MCF 10A (cell line): ENCODE measurements around the gene PIK3C2G. TPM values are rescaled to one million over a fixed set of nuclear protein-coding genes. Genes with fewer than 3 reads are reported as not detected.

ENCODE experiments used
- BruUV-seq: library from RNA; stranded (reverse); fragments of 400-500 nt; replicated peaks from 2 replicates; lab custom pipeline; 2021; lab: Mats Ljungman, UMichigan
- CTCF ChIA-PET: fragments of 300-600 bp; sonication (Branson Sonifier 250); formaldehyde crosslinking; extraction: SDS; loops from one replicate; lab custom pipeline; 2021; ENCODE audit warnings: antibody characterized with exemption, inconsistent platforms; lab: Yijun Ruan, JAX
- POLR2A ChIA-PET: fragments of 300-600, 350-650 bp; sonication (Branson Sonifier 250); formaldehyde crosslinking; extraction: SDS; loops from one replicate; lab custom pipeline; 2020; ENCODE audit warnings: antibody characterized with exemption, inconsistent platforms; lab: Yijun Ruan, JAX
- DNase-seq: peaks from one replicate; pipeline ENCODE4 v3.0.0-alpha.2; 2018; ENCODE audit not compliant: unreplicated experiment
- H3K27ac Mint-ChIP-seq: one replicate; pipeline ENCODE4 v1.8.0; 2022; ENCODE audit warnings: mild to moderate bottlenecking, low read depth, mixed read lengths; ENCODE audit not compliant: unreplicated experiment
- H3K27me3 Mint-ChIP-seq: one replicate; pipeline ENCODE4 v1.8.0; 2022; ENCODE audit warnings: mixed read lengths; ENCODE audit not compliant: insufficient read depth, unreplicated experiment
- H3K36me3 Mint-ChIP-seq: one replicate; pipeline ENCODE4 v1.8.0; 2022; ENCODE audit warnings: mild to moderate bottlenecking, moderate library complexity, mixed read lengths; ENCODE audit not compliant: insufficient read depth, unreplicated experiment
- H3K4me1 Mint-ChIP-seq: one replicate; pipeline ENCODE4 v1.8.0; 2022; ENCODE audit warnings: mixed read lengths; ENCODE audit not compliant: insufficient read depth, unreplicated experiment
- H3K4me3 Mint-ChIP-seq: one replicate; pipeline ENCODE4 v1.8.0; 2022; ENCODE audit warnings: mild to moderate bottlenecking, moderate library complexity, mixed read lengths; ENCODE audit not compliant: unreplicated experiment
- H3K9me3 Mint-ChIP-seq: one replicate; pipeline ENCODE4 v1.8.0; 2022; ENCODE audit warnings: mixed read lengths; ENCODE audit not compliant: unreplicated experiment
- CTCF ChIP-seq: fragments of 200-600 bp; IDR thresholded peaks from one replicate; pipeline ENCODE4 v1.8.0; 2022; ENCODE audit warnings: antibody characterized with exemption, mild to moderate bottlenecking; ENCODE audit not compliant: unreplicated experiment
- intact Hi-C: fragments of 100-400 bp; cut with micrococcal nuclease; formaldehyde crosslinking; loops from 2 replicates; pipeline ENCODE4 v1.14.1; 2022
- total RNA-seq: library from RNA; stranded (reverse); gene quantifications from 2 replicates; pipeline ENCODE4 v1.2.3, GENCODE V29; 2022

The PIK3C2G gene
- total RNA-seq, 1 experiment from 2014 or later: 10.6 TPM

- H3K36me3 Mint-ChIP-seq: peaks cover 29% of the 10 kb centered on the region
- TF ChIP-seq CTCF: no peak
- H3K27me3 Mint-ChIP-seq: no peaks in the 10 kb centered on the region
- no TSS peak for BruUV-seq
- H3K27ac Mint-ChIP-seq: peak overlapping the region; percentile 67
- H3K4me3 Mint-ChIP-seq: no peak overlapping the region
- DNase-seq: no peak
- ChIA-PET CTCF (interaction anchor here (0.8 to 1.5 kb wide), 3 partner anchors 20 to 37 kb away, joined by 3 to 9 read pairs (median 4); no protein-coding TSS in a partner anchor), POLR2A (interaction anchor here (0.9 to 11.0 kb wide), 5 partner anchors 9 to 27 kb away, joined by 3 to 443 read pairs (median 67); partner anchors contain the start of gene PIK3C2G)
- intact Hi-C loops: no loop called here
- peaks cover 13% of the 10 kb centered on the region for H3K4me1 Mint-ChIP-seq
- H3K9me3 Mint-ChIP-seq: peaks cover 7% of the 10 kb centered on the region
These were observed 29.1 kb downstream of the PIK3C2G start for GRCh38 chr12:18290386-18290785.

DNA sequence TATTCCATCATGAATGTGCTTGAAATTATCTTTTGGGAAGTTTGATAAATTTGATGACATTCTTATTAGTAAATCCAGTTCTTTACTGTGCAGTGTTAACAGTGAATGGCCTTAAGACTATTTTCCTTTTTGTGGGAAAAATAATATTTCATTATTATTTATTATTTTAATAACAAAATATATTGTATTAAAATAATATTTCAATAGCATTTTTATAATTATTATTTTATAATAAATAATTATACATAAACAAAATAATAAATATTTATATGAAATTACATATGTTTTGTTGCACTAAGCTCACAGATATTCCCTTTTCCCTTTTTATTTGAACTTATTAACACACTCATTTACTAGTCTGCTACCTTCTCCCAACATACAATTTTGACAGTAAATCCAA is 33.6 kb downstream of the PIK3C2G start:
- Mint-ChIP-seq H3K27me3 (no peaks in the 10 kb centered on the region), H3K9me3 (peaks cover 6% of the 10 kb centered on the region), H3K27ac (peak overlapping the region; percentile 23), H3K4me3 (no peak overlapping the region), H3K4me1 (peaks cover 15% of the 10 kb centered on the region), H3K36me3 (peaks cover 13% of the 10 kb centered on the region)
- no peak for TF ChIP-seq CTCF
- CTCF ChIA-PET: interaction anchor here (1.3 to 3.9 kb wide), 2 partner anchors 33 to 38 kb away, joined by 3 to 23 read pairs; partner anchors contain the start of gene PIK3C2G
- POLR2A ChIA-PET: interaction anchor here (0.7 to 11.0 kb wide), 6 partner anchors 11 to 42 kb away, joined by 3 to 443 read pairs (median 36); partner anchors contain the start of gene PIK3C2G
- intact Hi-C loops: no loop called here
- no peak for DNase-seq
- no TSS peak for BruUV-seq

DNA sequence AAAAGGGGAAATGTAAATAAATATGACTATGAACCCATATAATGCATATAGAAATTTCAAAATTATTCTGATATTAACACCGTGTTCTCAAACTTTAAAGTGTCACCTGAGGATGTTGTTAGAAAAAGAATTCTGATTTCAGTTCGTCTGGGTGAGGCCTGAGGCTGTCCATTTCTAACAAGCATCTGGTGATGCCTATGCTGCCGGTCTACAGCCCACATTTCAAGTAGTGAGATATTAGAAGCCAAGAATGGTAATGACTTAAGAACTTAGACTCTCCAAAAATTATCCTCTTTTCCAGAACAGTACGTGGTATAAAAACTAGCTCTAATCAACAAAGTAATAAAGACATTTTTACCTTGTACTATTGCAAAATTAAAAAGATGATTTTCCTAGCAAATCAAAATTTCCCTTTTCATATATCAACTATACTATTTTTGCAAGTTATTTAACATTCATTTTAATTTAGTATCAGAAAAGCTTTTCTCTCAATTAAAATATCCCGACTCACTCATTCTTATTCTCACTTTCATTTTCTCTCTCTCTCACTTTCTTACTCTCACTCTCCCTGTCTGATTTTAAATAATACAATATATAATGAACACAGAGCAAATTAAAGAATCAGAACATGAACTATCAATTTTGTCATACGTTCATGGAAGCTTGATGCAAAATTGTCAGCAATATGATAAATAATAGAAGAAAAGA is 35.0 kb downstream of the PIK3C2G start:
- ChIA-PET POLR2A (interaction anchor here (0.9 to 11.0 kb wide), 11 partner anchors 8 to 834 kb away, joined by 3 to 443 read pairs (median 5); partner anchors contain the start of gene PIK3C2G), CTCF (interaction anchor here (0.7 to 3.9 kb wide), 5 partner anchors 9 to 38 kb away, joined by 3 to 23 read pairs (median 4); partner anchors contain the start of gene PIK3C2G)
- DNase-seq: peak; percentile 46
- Mint-ChIP-seq H3K27ac (peak overlapping the region; percentile 96), H3K4me1 (peaks cover 9% of the 10 kb centered on the region), H3K4me3 (peak overlapping the region; percentile 77), H3K27me3 (no peaks in the 10 kb centered on the region), H3K9me3 (peaks cover 17% of the 10 kb centered on the region), H3K36me3 (peaks cover 13% of the 10 kb centered on the region)
- no TSS peak for BruUV-seq
- intact Hi-C loops: loop anchor here (2.0 kb wide), 1 partner anchor 30 kb away; no protein-coding TSS in a partner anchor
- TF ChIP-seq CTCF: no peak

- H3K27ac Mint-ChIP-seq: peak overlapping the region; percentile 96
- H3K4me3 Mint-ChIP-seq: peak overlapping the region; percentile 77
- DNase-seq: peak; percentile 39
- H3K9me3 Mint-ChIP-seq: peaks cover 21% of the 10 kb centered on the region
- POLR2A ChIA-PET: interaction anchor here (0.9 to 11.0 kb wide), 10 partner anchors 9 to 834 kb away, joined by 3 to 443 read pairs (median 6); partner anchors contain the start of gene PIK3C2G
- TF ChIP-seq CTCF: no peak
- intact Hi-C loops: loop anchor here (2.0 kb wide), 1 partner anchor 30 kb away; no protein-coding TSS in a partner anchor
- CTCF ChIA-PET: interaction anchor here (0.7 to 3.9 kb wide), 5 partner anchors 8 to 38 kb away, joined by 3 to 23 read pairs (median 4); partner anchors contain the start of gene PIK3C2G
- no peaks in the 10 kb centered on the region for H3K27me3 Mint-ChIP-seq
- peaks cover 9% of the 10 kb centered on the region for H3K4me1 Mint-ChIP-seq
- no TSS peak for BruUV-seq
- H3K36me3 Mint-ChIP-seq: peaks cover 13% of the 10 kb centered on the region
These were observed 35.6 kb downstream of the PIK3C2G start for GRCh38 chr12:18296909-18297280.
